CD1c-positive myeloid dendritic cell (primary cell): Measurements from ENCODE around the gene SNX5.

Experiments used
- DNase-seq: peaks from one replicate; pipeline ENCODE4 v3.0.0-alpha.2; 2016; ENCODE audit errors: extremely low spot score

Gene SNX5

DNA sequence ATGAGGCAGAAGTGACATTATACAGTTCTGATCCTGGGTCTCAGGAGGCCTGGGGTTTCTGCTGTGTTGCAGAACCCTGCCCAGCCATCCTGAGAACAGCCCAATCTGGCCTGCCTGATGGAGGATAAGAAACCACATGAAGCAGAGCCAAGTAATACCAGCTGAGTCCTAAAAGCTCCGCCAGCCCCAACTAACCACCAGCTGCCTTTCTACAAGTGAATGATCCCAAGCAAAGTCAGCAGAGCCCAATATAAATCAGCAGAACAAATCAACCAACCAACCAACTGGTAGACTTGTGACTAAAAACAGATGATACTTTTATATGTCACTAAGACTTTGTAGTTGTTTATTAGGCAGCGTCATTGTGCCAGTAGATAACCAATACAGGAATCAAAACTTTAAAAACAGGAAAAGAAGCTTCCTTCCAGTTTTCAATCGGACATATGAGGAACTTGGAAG lies 52.1 kb downstream of the SNX5 start:
- DNase-seq = peak; percentile 85

DNA sequence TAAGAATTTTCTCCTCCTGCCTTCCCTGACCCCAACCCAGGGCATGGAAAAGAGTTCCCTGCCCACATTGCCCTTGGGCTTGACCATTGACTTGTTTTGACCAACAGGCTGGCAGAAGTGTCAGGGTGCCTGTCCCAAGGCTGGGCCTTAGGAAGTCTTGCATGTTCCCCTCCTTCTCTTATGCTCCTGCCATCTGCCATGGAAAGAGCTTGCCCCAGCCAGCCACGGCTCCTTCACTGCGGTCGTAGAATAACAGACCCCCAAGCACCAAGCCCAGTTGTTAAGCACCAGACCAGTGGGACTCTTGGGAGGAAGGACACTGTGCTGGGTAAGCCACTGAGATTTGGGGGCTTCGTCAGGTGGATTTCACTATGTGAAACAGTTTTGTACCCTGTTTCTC lies 53.6 kb downstream of the SNX5 start:
- no peak for DNase-seq

DNA sequence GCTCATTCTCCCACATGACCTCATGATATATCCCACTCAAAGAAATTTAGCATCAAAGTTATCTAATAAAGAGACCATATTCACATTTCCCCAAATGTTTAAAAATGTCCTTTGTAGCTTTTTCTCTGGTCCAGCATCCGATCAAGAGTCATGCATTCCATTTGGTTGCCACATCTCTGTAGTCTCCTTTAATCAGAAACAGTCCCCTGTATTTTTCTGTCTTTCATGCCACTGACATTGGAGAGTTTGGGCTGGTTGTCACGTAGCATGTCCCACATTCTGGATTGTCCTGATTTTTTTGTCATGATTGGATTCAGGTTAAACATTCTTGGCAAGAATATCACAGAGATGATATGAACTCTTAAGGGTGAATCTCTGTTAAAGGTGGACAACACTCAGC lies 55.7 kb downstream of the SNX5 start:
- no peak for DNase-seq

DNA sequence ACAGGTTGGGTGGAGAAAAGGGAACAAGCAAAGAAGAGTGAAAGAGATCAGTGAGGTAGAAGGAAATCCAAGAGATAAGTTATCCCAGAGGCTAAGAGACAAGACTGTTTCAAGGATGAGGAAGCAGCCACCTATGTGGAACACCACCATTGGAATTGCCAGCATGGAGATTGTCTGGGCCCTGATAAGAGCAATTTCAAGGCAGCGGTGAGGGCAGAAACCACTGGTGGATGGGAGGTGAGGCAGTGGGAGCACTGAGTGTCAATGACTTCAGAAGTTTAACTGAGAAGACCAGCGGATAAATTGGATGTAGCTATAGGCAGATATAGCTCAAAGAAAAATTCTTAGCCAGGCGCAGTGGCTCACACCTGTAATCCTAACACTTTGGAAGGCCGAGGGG lies 56.7 kb downstream of the SNX5 start:
- DNase-seq = no peak

DNA sequence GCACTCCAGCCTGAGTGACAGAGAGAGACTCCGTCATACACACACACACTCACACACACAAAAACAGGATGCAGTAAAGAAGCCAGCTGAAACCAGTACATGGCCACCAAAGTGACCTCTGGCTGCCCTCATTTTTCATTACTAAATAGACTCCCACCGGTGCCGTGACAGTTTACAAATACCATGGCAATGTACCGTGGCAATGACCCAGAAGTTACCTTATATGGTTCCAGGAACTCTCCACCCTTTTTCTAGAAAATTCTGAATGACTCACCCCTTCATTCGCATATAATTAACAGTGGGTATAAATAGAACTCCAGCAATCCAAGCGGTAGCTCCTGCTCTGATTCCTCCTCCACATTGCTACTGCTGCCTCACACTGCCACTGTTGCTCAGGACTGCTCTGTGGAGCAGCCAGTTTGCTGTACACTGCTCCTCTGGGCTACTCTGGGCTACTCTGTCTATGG lies 57.7 kb downstream of the SNX5 start:
- DNase-seq = peak; percentile 94

DNA sequence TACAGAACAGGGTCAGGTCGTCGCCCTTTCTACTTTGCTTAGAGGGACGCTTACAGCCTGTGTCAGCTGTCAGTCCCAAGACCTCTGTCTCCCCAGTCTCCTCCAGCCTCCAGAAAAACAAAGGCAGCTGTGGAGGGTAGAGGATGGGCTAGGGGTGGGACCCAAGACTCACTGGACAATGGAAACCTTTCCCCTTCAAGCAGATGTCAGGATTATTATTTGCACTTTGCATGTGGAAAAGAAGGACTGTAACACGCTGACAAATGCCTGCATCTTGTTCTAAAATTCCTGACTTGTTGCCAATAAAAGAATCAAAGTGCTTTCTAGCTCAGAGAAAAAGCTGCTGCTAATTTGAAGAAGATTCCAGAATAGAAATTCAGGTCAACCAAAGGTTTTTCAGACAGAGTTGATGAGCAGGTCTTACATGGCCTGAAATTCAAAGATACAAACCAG lies 58.7 kb downstream of the SNX5 start:
- DNase-seq = no peak

DNA sequence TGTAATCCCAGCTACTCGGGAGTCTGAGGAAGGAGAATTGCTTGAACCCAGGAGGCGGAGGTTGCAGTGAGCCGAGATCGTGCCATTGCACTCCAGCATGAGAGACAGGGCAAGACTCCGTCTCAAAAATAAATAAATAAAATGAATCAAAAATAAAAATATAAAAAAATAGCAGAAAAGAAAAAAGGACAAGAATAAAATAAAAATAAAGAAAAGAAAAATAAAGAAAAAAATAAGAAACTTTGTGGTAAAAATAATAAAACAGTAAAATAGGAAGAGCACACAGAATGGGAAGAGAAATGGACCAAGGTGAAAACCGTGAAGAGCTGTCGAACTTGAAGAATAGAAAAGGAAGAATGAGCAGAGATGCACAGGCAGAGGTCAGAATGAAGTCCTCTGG lies 63.0 kb downstream of the SNX5 start:
- DNase-seq = no peak

DNA sequence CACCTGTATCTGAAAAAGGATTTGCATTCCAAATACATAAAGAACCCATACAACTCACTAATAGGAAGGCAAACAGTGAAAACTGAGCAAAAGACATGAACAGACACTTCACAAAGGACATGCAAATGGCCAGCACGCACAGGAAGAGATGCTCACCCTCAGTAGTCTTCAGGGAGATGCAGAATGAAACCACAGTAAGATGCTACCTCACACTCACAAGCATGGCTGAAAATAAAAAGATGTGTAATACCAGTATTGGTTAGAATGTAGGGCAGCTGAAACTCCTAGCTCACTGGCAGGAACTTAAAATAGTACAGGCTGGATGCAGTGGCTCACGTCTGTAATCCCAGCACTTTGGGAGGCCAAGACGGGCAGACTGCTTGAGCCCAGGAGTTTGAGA lies 64.6 kb downstream of the SNX5 start:
- DNase-seq = no peak

DNA sequence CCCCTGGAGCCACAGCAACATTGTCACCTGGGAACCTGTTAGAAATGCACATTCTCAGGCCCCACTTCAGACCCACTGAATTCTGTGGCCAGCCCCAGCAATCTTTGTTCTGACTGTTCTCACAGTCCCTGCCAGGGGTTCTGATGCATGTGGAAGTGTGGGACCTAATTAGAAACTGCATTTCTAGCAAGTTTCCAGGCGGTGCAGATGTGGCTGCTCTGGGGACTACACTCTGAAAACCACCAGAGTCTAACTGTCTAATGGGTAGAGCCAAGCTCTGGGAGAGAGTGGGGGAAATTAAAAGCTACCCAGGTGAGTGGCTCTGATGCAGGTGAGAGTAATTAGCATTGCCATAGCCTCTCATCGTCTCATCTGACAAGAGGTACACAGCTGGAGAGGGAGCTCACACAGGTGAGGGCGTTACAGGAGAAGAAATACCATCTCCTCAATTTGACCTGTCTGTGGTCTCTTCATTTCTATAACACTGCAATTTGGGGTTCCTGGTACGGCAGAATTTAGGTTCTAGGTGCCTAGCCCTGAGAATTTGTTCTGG lies 66.0 kb downstream of the SNX5 start:
- DNase-seq = no peak

DNA sequence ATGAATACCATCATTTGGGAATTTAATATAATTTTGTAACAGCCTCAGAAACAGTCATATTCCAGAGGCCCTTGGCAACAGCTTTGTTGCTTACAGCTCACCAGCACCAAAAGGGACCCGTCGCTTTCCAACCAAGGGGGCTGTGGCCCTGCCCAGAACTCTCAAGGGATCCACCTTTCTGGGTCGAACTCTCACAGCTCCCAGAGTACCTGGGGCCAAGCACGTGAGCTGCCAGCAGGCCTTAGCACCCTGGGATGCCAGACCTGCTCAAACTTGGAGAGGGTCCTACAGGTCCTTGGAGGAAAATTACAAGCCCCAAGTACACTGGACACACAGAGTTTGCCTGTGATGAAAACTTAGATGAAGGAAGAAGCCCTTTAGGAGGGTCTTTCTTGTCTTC lies 66.6 kb downstream of the SNX5 start:
- DNase-seq = no peak

DNA sequence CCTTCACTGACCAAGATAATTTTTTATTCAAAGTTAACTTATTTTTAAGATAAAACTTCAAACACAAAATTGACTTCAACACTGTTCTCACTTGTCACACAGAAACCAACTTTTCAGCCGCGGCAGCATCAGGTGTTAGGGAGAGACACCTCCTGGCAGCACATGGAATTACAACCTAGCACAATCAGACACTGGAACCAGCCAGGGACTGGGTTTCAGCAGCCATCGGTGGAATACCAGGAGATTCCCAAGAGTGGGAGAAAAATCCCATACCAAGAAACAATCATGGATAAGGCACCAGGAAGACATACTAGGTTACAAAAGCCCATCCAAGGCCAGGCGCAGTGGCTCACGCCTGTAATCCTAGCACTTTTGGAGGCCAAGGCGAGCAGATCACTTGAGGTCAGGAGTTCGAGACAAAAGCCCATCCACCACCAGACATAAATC lies 70.0 kb downstream of the SNX5 start:
- DNase-seq = peak; percentile 82

DNA sequence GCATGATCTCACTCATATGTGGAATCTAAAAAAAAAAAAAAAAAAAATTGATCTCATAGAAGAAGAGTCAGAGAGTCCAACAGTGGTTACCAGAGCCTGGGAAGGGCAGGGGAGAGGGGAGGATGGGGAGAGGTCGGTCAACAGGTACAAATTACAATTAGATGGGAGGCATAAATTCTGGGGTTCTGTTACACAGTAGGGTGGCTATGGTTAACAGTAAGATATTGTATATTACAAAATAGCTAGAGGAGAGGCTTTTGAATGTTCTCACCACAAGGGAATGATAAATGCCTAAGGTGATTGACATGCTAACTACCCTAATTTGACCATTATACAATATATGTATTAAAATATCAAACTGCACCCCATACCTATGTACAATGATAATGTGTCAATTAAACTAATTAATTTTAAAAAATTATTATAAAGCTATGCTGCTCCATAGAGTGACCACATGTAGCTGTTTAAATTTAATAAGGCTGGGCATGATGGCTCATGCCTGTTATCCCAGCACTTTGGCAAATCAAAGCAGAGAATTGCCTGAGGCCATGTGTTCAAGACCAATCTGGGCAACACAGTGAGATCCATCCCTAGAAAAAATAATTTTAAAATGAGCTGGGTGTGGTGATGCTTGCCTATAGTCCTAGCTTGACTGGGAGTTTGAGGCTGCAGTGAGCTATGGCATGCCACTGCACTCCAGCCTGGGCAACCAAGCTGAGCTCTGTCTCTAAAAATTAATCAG lies 70.9 kb downstream of the SNX5 start:
- DNase-seq = no peak

DNA sequence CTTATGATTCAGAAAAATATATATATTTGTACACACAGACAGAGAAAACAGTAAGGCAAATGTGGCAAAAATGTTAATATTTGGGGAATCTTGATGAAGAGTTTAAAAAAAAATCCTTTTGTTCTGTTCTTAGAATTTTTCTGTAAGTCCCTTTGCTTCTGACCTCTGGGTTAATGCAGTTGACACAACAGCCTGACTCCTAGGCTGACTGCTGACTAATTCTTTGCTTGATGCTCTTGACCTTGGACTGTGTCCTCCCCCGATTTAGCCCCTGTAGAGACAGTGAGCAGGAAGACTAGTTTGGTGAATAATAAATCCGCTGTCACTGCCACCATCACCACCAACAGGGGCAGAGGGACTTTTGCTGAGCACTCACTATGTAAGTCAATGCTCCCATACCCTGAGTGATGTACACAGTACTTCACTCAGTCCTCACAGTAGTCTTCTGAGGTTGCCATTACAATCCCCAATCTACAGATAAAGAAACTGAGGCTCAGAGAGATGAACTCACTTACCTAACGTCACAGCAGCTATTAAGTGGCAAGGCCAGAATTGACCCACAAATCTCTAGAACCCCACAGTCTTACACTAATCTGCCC lies 71.7 kb downstream of the SNX5 start:
- peak; percentile 35 for DNase-seq

DNA sequence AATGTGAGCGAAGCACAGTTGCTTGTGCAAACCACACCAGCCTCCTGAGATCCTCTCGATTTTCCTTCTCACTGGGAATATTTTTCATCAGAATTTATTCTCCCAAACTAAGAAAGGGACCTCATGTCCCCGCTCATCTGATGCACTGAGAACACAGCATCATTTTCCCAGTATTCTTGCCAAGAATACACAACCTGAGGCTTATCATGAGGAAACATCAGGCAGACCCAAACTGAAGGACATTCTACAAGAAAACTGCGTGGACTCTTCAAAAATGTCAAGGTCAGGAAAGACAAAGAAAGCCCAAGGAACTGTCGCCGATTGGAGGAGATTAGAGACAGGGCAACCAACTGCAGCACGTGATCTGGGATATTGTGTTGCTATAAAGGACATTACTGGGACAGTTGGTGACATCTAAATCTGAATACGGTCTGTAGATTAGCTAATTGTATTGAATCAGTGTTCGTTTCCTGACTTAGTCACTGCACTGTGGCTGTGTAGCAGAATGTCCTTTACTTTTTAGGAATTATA lies 72.3 kb downstream of the SNX5 start:
- peak; percentile 44 for DNase-seq

DNA sequence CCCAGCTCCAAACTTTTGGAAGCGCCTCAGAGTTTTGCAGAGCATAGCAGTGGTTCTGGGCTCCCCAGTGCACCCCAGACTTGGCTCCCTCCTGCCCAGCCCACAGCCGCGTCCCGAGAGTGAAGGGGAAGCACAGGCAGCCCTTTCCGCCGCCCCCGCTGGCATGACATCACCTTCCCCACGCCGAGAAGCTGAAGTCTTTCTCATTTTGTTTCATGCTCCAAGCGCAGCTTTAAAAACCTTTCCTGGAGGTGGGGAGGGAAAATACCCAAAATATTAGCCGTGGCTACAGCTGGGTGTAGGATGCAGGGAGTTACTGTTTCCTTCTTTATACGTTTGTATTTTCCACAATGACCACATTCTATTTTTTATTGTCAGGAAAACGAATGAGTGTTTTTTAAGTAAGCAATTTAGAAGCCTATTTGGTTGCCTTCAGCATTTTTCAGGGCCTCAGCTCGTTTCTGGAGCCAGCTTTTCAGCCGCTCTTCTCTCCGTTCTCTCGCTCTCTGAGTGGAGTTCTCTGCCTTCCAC lies 72.9 kb downstream of the SNX5 start:
- peak; percentile 93 for DNase-seq

DNA sequence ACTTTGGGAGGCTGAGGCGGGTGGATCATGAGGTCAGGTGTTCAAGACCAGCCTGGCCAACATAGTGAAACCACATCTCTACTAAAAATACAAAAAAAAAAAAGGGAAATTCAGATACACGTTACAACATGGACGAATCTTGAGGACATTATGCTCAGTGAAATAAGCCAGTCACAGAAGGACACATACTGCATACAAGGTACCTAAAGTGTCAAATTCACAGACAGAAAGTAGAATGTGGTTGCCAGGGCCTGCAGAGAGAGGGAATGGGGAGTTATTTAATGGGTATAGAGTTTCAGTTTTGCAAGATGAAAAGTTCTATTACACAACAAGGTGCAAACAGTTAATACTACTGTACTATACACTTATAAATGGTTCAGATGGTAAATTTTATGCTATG lies 75.1 kb downstream of the SNX5 start:
- peak; percentile 22 for DNase-seq

DNA sequence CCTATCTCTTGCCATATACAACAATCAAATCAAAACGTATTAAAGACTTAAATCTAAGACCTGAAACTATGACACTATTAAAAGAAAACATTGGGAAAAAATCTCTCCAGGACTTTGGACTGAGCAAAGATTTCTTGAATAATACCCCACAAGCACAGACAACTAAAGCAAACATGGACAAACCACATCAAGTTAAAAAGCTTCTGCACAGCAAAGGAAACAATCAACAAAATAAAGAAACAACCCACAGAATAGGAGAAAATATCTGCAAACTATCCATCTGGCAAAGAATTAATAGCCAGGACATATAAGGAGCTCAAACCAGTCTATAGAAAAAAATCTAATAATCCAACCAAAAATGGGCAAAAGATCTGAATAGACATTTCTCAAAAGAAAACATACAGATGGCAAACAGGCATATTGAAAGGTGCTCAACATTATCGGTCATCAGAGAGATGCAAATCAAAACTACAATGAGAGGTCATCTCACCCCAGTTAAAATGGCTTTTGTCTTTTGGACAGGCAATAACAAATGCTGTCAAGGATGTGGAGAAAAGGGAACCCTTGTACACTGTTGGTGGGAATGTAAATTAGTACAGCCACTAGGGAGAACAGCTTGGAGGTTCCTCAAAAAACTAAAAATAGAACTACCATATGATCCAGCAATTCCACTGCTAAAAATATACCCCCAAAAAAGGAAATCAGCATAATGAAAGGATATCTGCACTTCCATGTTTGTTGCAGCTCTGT lies 76.2 kb downstream of the SNX5 start:
- peak; percentile 66 for DNase-seq
